HepG2 (cell line): ENCODE results near the gene TARS3. TPM values are rescaled to one million over a fixed set of nuclear protein-coding genes. Genes with fewer than 3 reads are reported as not detected.

Source experiments
- DDIT3 ChIP-seq: sonication (generic); formaldehyde crosslinking; IDR thresholded peaks from 2 replicates; pipeline ENCODE4 v1.4.0; 2020; ENCODE audit warnings: mild to moderate bottlenecking, missing genetic modification reagents
- FOXJ3 ChIP-seq: sonication (generic); formaldehyde crosslinking; IDR thresholded peaks from 2 replicates; pipeline ENCODE4 v1.4.0; 2020; ENCODE audit warnings: missing genetic modification reagents, mild to moderate bottlenecking, borderline replicate concordance
- GTF2F1 ChIP-seq: fragments of 150-350 bp; IDR thresholded peaks from 2 replicates; pipeline ENCODE4 v1.6.1; 2014; ENCODE audit warnings: low read length
- MAF1 ChIP-seq: sonication (generic); formaldehyde crosslinking; IDR thresholded peaks from 2 replicates; pipeline ENCODE4 v1.5.0; 2020; ENCODE audit warnings: missing genetic modification reagents, borderline replicate concordance
- PAF1 ChIP-seq: IDR thresholded peaks from 2 replicates; pipeline ENCODE4 v1.6.1; 2016; ENCODE audit warnings: missing genetic modification reagents, missing compliant biosample characterization
- SP5 ChIP-seq: IDR thresholded peaks from 2 replicates; pipeline ENCODE4 v1.6.1; 2016; ENCODE audit warnings: low read depth, borderline replicate concordance
- TBX3 ChIP-seq: fragments of 450-650 bp; IDR thresholded peaks from 2 replicates; pipeline ENCODE4 v1.6.1; 2017; ENCODE audit warnings: antibody characterized with exemption, mild to moderate bottlenecking, inconsistent platforms, borderline replicate concordance
- TRIM24 ChIP-seq: sonication (generic); formaldehyde crosslinking; IDR thresholded peaks from 2 replicates; pipeline ENCODE4 v1.8.0; 2022; ENCODE audit warnings: mild to moderate bottlenecking, missing genetic modification reagents
- ZC3H13 ChIP-seq: sonication (generic); formaldehyde crosslinking; IDR thresholded peaks from 2 replicates; pipeline ENCODE4 v1.8.1; 2023; ENCODE audit warnings: mild to moderate bottlenecking, missing genetic modification reagents, moderate library complexity
- ZIK1 ChIP-seq: sonication (generic); formaldehyde crosslinking; IDR thresholded peaks from 2 replicates; pipeline ENCODE4 v1.5.0; 2020; ENCODE audit warnings: mild to moderate bottlenecking, low read depth, missing genetic modification reagents, borderline replicate concordance
- ZNF143 ChIP-seq: sonication (generic); formaldehyde crosslinking; IDR thresholded peaks from 2 replicates; pipeline ENCODE4 v1.4.0; 2020; ENCODE audit warnings: missing genetic modification reagents
- ZNF253 ChIP-seq: sonication (generic); formaldehyde crosslinking; IDR thresholded peaks from 2 replicates; pipeline ENCODE4 v1.8.0; 2022; ENCODE audit warnings: mild to moderate bottlenecking, missing genetic modification reagents, borderline replicate concordance
- ZNF878 ChIP-seq: sonication (generic); formaldehyde crosslinking; IDR thresholded peaks from 2 replicates; pipeline ENCODE4 v1.8.1; 2023; ENCODE audit warnings: mild to moderate bottlenecking, missing genetic modification reagents, moderate library complexity
- polyA plus RNA-seq, 8 experiments: library from polyadenylated mRNA; depleted of rRNA in 3 of 8; stranded (reverse) in 7 of 8; unstranded in 1 of 8; fragments of >200 nt; fragmentation: Illumina TruSeq in 4 of 8; extraction: Trizol in 4 of 8; gene quantifications; 2 replicates each; pipeline versions ENCODE4 v1.2.1 to v1.2.3, GENCODE V29; 2011 to 2016; ENCODE audit warnings: low read depth in 4 of 8, missing spikeins in 1 of 8, mixed read lengths in 1 of 8; ENCODE audit not compliant: insufficient read depth in 1 of 8
- total RNA-seq, 5 experiments: library from RNA; depleted of rRNA; stranded (reverse); fragments of >200 nt; fragmentation: Illumina TruSeq; extraction: Trizol; gene quantifications; 2 replicates each; pipeline ENCODE4 v1.2.3, GENCODE V29; 2016; ENCODE audit warnings: low read depth in 1 of 5
- TF ChIP-seq, protein P1 (sequence below): sonication (generic); formaldehyde crosslinking; IDR thresholded peaks from 2 replicates; pipeline ENCODE4 v1.8.1; 2022; ENCODE audit warnings: low read depth, mild to moderate bottlenecking, missing genetic modification reagents
- TF ChIP-seq, protein P2 (sequence below): sonication (generic); formaldehyde crosslinking; IDR thresholded peaks from 2 replicates; pipeline ENCODE4 v1.4.0; 2020; ENCODE audit warnings: mild to moderate bottlenecking, low read depth, missing genetic modification reagents
- TF ChIP-seq, protein P3 (sequence below): sonication (generic); formaldehyde crosslinking; IDR thresholded peaks from 2 replicates; pipeline ENCODE4 v1.5.0; 2020; ENCODE audit warnings: mild to moderate bottlenecking, low read depth, missing genetic modification reagents, borderline replicate concordance
- TF ChIP-seq, protein P4 (sequence below): conservative IDR thresholded peaks from 2 replicates; pipeline ENCODE4 v1.6.1; 2018; ENCODE audit warnings: missing genetic modification reagents
- TF ChIP-seq, protein P5 (sequence below): sonication (generic); formaldehyde crosslinking; IDR thresholded peaks from 2 replicates; pipeline ENCODE4 v1.4.0; 2020; ENCODE audit warnings: missing genetic modification reagents

TARS3 gene
- total and polyA plus RNA-seq, 2 of the 13 experiments (the other 11 are each of a cell fraction or from before 2014, with no cell fraction given), result 4.1 to 11.7 TPM

GRCh38 chr15:101723874-101724674, at the start of gene TARS3 (continued):
- TF ChIP-seq, protein P1, sequence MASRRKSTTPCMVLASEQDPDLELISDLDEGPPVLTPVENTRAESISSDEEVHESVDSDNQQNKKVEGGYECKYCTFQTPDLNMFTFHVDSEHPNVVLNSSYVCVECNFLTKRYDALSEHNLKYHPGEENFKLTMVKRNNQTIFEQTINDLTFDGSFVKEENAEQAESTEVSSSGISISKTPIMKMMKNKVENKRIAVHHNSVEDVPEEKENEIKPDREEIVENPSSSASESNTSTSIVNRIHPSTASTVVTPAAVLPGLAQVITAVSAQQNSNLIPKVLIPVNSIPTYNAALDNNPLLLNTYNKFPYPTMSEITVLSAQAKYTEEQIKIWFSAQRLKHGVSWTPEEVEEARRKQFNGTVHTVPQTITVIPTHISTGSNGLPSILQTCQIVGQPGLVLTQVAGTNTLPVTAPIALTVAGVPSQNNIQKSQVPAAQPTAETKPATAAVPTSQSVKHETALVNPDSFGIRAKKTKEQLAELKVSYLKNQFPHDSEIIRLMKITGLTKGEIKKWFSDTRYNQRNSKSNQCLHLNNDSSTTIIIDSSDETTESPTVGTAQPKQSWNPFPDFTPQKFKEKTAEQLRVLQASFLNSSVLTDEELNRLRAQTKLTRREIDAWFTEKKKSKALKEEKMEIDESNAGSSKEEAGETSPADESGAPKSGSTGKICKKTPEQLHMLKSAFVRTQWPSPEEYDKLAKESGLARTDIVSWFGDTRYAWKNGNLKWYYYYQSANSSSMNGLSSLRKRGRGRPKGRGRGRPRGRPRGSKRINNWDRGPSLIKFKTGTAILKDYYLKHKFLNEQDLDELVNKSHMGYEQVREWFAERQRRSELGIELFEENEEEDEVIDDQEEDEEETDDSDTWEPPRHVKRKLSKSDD, result peak; percentile 60; the same call in 1 of the 2 replicates
- TF ChIP-seq, protein P2, sequence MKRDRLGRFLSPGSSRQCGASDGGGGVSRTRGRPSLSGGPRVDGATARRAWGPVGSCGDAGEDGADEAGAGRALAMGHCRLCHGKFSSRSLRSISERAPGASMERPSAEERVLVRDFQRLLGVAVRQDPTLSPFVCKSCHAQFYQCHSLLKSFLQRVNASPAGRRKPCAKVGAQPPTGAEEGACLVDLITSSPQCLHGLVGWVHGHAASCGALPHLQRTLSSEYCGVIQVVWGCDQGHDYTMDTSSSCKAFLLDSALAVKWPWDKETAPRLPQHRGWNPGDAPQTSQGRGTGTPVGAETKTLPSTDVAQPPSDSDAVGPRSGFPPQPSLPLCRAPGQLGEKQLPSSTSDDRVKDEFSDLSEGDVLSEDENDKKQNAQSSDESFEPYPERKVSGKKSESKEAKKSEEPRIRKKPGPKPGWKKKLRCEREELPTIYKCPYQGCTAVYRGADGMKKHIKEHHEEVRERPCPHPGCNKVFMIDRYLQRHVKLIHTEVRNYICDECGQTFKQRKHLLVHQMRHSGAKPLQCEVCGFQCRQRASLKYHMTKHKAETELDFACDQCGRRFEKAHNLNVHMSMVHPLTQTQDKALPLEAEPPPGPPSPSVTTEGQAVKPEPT (CRISPR knock-in tag), result peak; percentile 91; the same call in 1 of the 2 replicates
- TF ChIP-seq, protein P3, sequence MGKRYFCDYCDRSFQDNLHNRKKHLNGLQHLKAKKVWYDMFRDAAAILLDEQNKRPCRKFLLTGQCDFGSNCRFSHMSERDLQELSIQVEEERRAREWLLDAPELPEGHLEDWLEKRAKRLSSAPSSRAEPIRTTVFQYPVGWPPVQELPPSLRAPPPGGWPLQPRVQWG (CRISPR knock-in tag), result no peak
- TF ChIP-seq ZIK1 (CRISPR knock-in tag) (peak; percentile 92), GTF2F1 (no peak), ZNF143 (CRISPR knock-in tag) (no peak), DDIT3 (CRISPR knock-in tag) (no peak), ZNF878 (CRISPR knock-in tag) (no peak; the same call in 1 of the 2 replicates), MAF1 (CRISPR knock-in tag) (no peak), ZC3H13 (CRISPR knock-in tag) (peak; percentile 92), TRIM24 (CRISPR knock-in tag) (0 out of 2 replicates have a peak, but pooled peaks have one; percentile 38), TBX3 (no peak), ZNF253 (CRISPR knock-in tag) (0 out of 2 replicates have a peak, but pooled peaks have one; percentile 70), PAF1 (CRISPR knock-in tag) (no peak), FOXJ3 (CRISPR knock-in tag) (no peak), SP5 (CRISPR knock-in tag) (0 out of 2 replicates have a peak, but pooled peaks have one; percentile 14)
- TF ChIP-seq, protein P4, sequence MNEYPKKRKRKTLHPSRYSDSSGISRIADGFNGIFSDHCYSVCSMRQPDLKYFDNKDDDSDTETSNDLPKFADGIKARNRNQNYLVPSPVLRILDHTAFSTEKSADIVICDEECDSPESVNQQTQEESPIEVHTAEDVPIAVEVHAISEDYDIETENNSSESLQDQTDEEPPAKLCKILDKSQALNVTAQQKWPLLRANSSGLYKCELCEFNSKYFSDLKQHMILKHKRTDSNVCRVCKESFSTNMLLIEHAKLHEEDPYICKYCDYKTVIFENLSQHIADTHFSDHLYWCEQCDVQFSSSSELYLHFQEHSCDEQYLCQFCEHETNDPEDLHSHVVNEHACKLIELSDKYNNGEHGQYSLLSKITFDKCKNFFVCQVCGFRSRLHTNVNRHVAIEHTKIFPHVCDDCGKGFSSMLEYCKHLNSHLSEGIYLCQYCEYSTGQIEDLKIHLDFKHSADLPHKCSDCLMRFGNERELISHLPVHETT (CRISPR knock-in tag), result 0 out of 2 replicates have a peak, but pooled peaks have one; percentile 34
- TF ChIP-seq, protein P5, sequence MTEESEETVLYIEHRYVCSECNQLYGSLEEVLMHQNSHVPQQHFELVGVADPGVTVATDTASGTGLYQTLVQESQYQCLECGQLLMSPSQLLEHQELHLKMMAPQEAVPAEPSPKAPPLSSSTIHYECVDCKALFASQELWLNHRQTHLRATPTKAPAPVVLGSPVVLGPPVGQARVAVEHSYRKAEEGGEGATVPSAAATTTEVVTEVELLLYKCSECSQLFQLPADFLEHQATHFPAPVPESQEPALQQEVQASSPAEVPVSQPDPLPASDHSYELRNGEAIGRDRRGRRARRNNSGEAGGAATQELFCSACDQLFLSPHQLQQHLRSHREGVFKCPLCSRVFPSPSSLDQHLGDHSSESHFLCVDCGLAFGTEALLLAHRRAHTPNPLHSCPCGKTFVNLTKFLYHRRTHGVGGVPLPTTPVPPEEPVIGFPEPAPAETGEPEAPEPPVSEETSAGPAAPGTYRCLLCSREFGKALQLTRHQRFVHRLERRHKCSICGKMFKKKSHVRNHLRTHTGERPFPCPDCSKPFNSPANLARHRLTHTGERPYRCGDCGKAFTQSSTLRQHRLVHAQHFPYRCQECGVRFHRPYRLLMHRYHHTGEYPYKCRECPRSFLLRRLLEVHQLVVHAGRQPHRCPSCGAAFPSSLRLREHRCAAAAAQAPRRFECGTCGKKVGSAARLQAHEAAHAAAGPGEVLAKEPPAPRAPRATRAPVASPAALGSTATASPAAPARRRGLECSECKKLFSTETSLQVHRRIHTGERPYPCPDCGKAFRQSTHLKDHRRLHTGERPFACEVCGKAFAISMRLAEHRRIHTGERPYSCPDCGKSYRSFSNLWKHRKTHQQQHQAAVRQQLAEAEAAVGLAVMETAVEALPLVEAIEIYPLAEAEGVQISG, result peak; percentile 83; the same call in 1 of the 2 replicates
